Osteoblast (primary cell): Measurements from ENCODE around the gene PSAP. TPM values are rescaled to one million over a fixed set of nuclear protein-coding genes. Genes with fewer than 3 reads are reported as not detected.
A peak's percentile ranks its signal among the peaks of the same experiment; 100 is the strongest.

ENCODE experiments used
- DNase-seq: peaks from one replicate; pipeline ENCODE4 v3.0.0; 2011; ENCODE audit warnings: low spot score, mixed read lengths; ENCODE audit not compliant: insufficient read length; ENCODE audit errors: missing footprints
- H2AFZ ChIP-seq: 2 replicates; pipeline ENCODE4 v1.6.0; 2011; ENCODE audit warnings: mild to moderate bottlenecking, low read length
- H3K27ac ChIP-seq: 2 replicates; pipeline ENCODE4 v1.5.1; 2011; ENCODE audit warnings: mild to moderate bottlenecking, low read depth, low read length, moderate library complexity
- H3K27me3 ChIP-seq: 2 replicates; pipeline ENCODE4 v1.6.0; 2012; ENCODE audit warnings: mild to moderate bottlenecking, control low read depth, inconsistent platforms, low read length, moderate library complexity; ENCODE audit not compliant: insufficient read depth
- H3K36me3 ChIP-seq: 2 replicates; pipeline ENCODE4 v1.5.1; 2011; ENCODE audit warnings: mild to moderate bottlenecking, low read length, control low read depth, moderate library complexity; ENCODE audit not compliant: insufficient read depth
- H3K4me1 ChIP-seq: 2 replicates; pipeline ENCODE4 v1.5.1; 2011; ENCODE audit warnings: mild to moderate bottlenecking, low read length, control low read depth, moderate library complexity; ENCODE audit not compliant: insufficient read depth
- H3K4me2 ChIP-seq: 2 replicates; pipeline ENCODE4 v1.6.0; 2011; ENCODE audit warnings: mild to moderate bottlenecking, low read length; ENCODE audit not compliant: insufficient read depth
- H3K4me3 ChIP-seq: fragments of 200-600 bp; sonication (generic); 3 replicates; pipeline ENCODE4 v1.5.1; 2012; ENCODE audit warnings: mild to moderate bottlenecking, low read length, inconsistent platforms; ENCODE audit not compliant: insufficient read depth
- H3K79me2 ChIP-seq: 2 replicates; pipeline ENCODE4 v1.6.0; 2012; ENCODE audit warnings: mild to moderate bottlenecking, low read length, control low read depth, inconsistent platforms; ENCODE audit not compliant: insufficient read depth
- H3K9me3 ChIP-seq: 2 replicates; pipeline ENCODE4 v1.5.1; 2011; ENCODE audit warnings: low read depth, low read length, control low read depth
- H4K20me1 ChIP-seq: 2 replicates; pipeline ENCODE4 v1.6.0; 2012; ENCODE audit warnings: mild to moderate bottlenecking, low read length, control low read depth; ENCODE audit not compliant: insufficient read depth
- total RNA-seq: library from RNA; depleted of rRNA; stranded (reverse); fragments of >200 nt; gene quantifications from 2 replicates; pipeline ENCODE4 v1.2.3, GENCODE V29; 2012
- TF ChIP-seq, protein P1 (sequence below): IDR thresholded peaks from 2 replicates; pipeline ENCODE4 v1.5.1; 2011; ENCODE audit warnings: mild to moderate bottlenecking, low read depth, low read length, moderate library complexity; ENCODE audit errors: extremely low read depth

PSAP gene
- total RNA-seq, 1 donor = 1,391 TPM

DNA sequence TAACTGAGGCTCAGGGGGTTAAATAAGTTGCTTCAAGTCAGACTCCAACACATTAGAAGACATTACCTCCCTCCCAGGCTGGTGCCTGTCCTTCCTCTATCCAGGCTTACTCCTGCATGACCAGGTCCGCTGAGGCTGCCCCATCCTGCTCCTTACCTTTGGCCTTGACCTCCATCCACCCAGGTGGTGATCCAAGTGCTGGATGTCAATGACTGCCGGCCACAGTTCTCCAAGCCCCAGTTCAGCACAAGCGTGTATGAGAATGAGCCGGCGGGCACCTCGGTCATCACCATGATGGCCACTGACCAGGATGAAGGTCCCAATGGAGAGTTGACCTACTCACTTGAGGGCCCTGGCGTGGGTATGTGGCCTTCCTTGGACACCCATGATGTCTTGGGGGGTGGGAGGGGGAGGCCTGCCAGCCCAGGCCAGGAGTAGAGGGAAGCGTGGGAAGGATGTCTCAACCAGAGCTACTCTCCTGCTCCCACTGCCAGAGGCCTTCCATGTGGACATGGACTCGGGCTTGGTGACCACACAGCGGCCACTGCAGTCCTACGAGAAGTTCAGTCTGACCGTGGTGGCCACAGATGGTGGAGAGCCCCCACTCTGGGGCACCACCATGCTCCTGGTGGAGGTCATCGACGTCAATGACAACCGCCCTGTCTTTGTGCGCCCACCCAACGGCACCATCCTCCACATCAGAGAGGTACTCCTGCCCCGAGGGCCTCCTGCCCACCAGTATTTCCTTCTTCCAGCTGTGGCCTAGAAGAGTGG, 48.1 kb downstream of the PSAP start:
- Histone ChIP-seq H3K9me3 (no peaks in the 10 kb centered on the region), H3K27ac (no peak overlapping the region), H3K27me3 (peaks cover 17% of the 10 kb centered on the region), H2AFZ (no peak overlapping the region), H3K4me3 (no peak overlapping the region), H4K20me1 (no peaks in the 10 kb centered on the region), H3K36me3 (no peaks in the 10 kb centered on the region), H3K79me2 (no peaks in the 10 kb centered on the region), H3K4me1 (no peaks in the 10 kb centered on the region), H3K4me2 (no peak overlapping the region)
- peak; percentile 15 for DNase-seq
- TF ChIP-seq, protein P1, sequence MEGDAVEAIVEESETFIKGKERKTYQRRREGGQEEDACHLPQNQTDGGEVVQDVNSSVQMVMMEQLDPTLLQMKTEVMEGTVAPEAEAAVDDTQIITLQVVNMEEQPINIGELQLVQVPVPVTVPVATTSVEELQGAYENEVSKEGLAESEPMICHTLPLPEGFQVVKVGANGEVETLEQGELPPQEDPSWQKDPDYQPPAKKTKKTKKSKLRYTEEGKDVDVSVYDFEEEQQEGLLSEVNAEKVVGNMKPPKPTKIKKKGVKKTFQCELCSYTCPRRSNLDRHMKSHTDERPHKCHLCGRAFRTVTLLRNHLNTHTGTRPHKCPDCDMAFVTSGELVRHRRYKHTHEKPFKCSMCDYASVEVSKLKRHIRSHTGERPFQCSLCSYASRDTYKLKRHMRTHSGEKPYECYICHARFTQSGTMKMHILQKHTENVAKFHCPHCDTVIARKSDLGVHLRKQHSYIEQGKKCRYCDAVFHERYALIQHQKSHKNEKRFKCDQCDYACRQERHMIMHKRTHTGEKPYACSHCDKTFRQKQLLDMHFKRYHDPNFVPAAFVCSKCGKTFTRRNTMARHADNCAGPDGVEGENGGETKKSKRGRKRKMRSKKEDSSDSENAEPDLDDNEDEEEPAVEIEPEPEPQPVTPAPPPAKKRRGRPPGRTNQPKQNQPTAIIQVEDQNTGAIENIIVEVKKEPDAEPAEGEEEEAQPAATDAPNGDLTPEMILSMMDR = no peak

DNA sequence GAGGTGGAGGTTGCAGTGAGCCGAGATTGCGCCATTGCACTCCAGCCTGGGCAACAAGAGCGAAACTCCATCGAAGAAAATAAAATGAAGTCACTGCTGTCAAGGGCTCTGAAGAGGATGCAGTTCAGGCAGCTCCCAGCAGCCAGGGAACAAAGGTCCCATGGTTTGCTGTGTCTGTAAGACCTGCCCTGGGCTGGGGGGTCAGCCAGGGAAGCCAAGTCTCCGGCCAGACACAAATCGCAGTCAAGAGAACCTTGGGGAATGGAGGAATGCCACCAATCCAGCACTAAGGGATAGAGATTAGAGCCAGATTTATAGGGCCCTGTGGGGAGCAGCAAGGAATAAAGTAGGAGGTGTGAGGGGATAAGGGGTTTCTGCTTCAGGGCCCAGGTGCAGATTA, 48.8 kb downstream of the PSAP start:
- no peaks in the 10 kb centered on the region for H4K20me1 ChIP-seq
- peak; percentile 48 for DNase-seq
- no peak overlapping the region for H2AFZ ChIP-seq
- no peak overlapping the region for H3K27ac ChIP-seq
- H3K36me3 ChIP-seq = no peaks in the 10 kb centered on the region
- H3K4me2 ChIP-seq = no peak overlapping the region
- H3K4me3 ChIP-seq = no peak overlapping the region
- H3K79me2 ChIP-seq = no peaks in the 10 kb centered on the region
- no peaks in the 10 kb centered on the region for H3K4me1 ChIP-seq
- H3K9me3 ChIP-seq = no peaks in the 10 kb centered on the region
- peaks cover 17% of the 10 kb centered on the region for H3K27me3 ChIP-seq
- TF ChIP-seq, protein P1 = no peak

DNA sequence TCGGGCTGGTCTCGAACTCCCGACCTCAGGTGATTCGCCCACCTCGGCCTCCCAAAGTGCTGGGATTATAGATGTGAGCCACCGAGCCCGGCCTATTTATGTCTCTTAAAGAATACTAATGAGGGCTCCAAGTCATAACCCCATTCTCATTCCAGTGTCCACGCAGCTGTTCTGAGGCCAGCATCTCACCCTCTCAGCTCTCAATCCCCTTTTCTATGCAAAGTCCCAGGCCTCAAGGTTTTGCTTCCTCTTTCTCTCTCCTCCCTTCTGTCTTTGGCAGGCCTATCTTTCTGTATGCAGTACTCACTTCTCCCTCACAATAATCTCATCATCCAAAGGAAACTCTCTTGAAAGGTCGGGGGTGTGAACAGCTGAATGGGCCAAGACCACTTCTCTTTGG, 49.7 kb downstream of the PSAP start:
- H3K79me2 ChIP-seq = no peaks in the 10 kb centered on the region
- no peak overlapping the region for H2AFZ ChIP-seq
- TF ChIP-seq, protein P1 = no peak
- no peak overlapping the region for H3K27ac ChIP-seq
- no peak overlapping the region for H3K4me2 ChIP-seq
- DNase-seq = peak; percentile 26
- peaks cover 17% of the 10 kb centered on the region for H3K27me3 ChIP-seq
- H3K9me3 ChIP-seq = no peaks in the 10 kb centered on the region
- no peaks in the 10 kb centered on the region for H3K4me1 ChIP-seq
- H3K4me3 ChIP-seq = no peak overlapping the region
- H3K36me3 ChIP-seq = no peaks in the 10 kb centered on the region
- H4K20me1 ChIP-seq = no peaks in the 10 kb centered on the region

DNA sequence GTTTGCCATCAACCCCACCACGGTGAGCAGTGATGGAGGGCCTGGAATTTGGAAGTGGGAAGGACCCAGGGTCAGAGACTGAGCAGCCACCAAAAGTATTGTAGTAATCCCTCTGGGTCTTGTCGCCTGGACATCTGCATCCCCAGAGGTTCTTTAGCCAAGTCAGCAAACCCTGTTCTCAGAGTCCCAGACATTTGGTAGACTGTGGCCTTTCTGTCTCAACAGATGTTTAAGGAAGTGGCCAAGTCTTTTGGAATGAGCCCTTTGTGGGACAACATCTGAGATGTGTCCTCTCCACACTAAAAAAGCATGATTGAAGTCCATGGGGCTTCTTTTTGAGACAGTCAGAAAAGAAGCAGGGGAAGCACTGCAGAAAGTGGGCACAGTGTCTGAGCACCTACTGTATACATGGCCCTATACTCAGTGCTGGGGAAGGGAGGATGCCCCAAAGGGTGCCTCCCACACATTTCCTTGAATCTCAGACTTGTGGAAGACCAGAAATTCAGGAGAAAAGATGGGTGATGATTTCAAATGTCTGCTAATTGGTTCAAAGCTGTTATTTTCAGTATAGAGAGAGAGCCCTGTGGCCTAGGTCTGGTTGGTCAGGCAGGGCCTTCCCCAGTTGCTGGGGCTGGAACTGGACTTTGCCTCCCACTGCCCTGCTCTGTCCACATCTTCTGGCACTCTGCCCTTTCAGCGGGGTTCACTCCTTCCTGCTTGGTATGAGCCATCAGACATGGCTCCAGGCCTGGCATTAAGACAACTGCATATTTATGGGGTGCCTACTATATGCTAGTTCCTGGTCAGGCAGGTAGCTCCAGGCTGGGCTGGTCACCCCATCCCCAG, 51.2 kb downstream of the PSAP start:
- H3K27ac ChIP-seq = no peak overlapping the region
- H3K79me2 ChIP-seq = no peaks in the 10 kb centered on the region
- no peaks in the 10 kb centered on the region for H4K20me1 ChIP-seq
- no peak overlapping the region for H3K4me3 ChIP-seq
- TF ChIP-seq, protein P1 = no peak
- H2AFZ ChIP-seq = no peak overlapping the region
- peaks cover 5% of the 10 kb centered on the region for H3K27me3 ChIP-seq
- H3K4me2 ChIP-seq = no peak overlapping the region
- no peaks in the 10 kb centered on the region for H3K4me1 ChIP-seq
- DNase-seq = peak; percentile 36
- H3K9me3 ChIP-seq = no peaks in the 10 kb centered on the region
- H3K36me3 ChIP-seq = no peaks in the 10 kb centered on the region
